GM12878 (cell line): Measurements from ENCODE around the gene NDE1. TPM values are rescaled to one million over a fixed set of nuclear protein-coding genes. Genes with fewer than 3 reads are reported as not detected.

Experiments used
- ATAC-seq: fragments of 200-7000 bp; cut with Tn5 transposase; 3 replicates; pipeline ENCODE4 v1.9.1; 2020; ENCODE audit warnings: mild to moderate bottlenecking, moderate library complexity
- BruUV-seq: library from RNA; stranded (reverse); fragments of 400-500 nt; replicated peaks from 2 replicates; lab custom pipeline; 2021; lab: Mats Ljungman, UMichigan
- CTCF ChIA-PET: fragments of 300-600 bp; sonication (Branson Sonifier 250); formaldehyde crosslinking; extraction: SDS; loops from one replicate; lab custom pipeline; 2021; ENCODE audit warnings: inconsistent platforms; lab: Yijun Ruan, JAX
- POLR2A ChIA-PET: fragments of 350-600 bp; formaldehyde crosslinking; extraction: SDS; loops from one replicate; lab custom pipeline; 2021; ENCODE audit warnings: inconsistent platforms; lab: Charles Lee
- RAD21 ChIA-PET: fragments of 300-600 bp; sonication (Branson Sonifier 250); formaldehyde crosslinking; loops from one replicate; lab custom pipeline; 2023; ENCODE audit warnings: antibody characterized with exemption; ENCODE audit not compliant: unreplicated experiment; lab: Charles Lee
- SMC1A ChIA-PET: fragments of 300-600 bp; sonication (Branson Sonifier 250); formaldehyde crosslinking; loops from one replicate; lab custom pipeline; 2023; ENCODE audit not compliant: unreplicated experiment, uncharacterized antibody; lab: Charles Lee
- DNase-seq: peaks from one replicate; pipeline ENCODE4 v3.0.0-alpha.2; 2011; ENCODE audit warnings: low read depth, low spot score
- FAIRE-seq: peaks from 3 replicates; lab custom pipeline; 2011; peaks lifted over from hg19 to GRCh38; lab: Jason Lieb, UNC
- H2AFZ ChIP-seq: 2 replicates; pipeline ENCODE4 v1.6.0; 2011; ENCODE audit warnings: low read depth, low read length, control low read depth; ENCODE audit not compliant: control insufficient read depth
- H3K27ac ChIP-seq: 2 replicates; pipeline ENCODE4 v1.5.1; 2011; ENCODE audit warnings: control low read depth; ENCODE audit not compliant: control insufficient read depth, insufficient read depth
- H3K27me3 ChIP-seq, 2 experiments: replicated peaks in 1 of 2; 2 replicates each; pipeline versions ENCODE4 v1.6.0 to v1.6.1; 2011; ENCODE audit warnings: low read length in 1 of 2; ENCODE audit not compliant: control insufficient read depth in 2 of 2, insufficient read depth in 2 of 2
- H3K36me3 ChIP-seq, 2 experiments: 2 replicates each; pipeline ENCODE4 v1.5.1; 2011; ENCODE audit warnings: low read length in 1 of 2; ENCODE audit not compliant: control insufficient read depth in 2 of 2, insufficient read depth in 2 of 2
- H3K4me1 ChIP-seq: 2 replicates; pipeline ENCODE4 v1.6.1; 2011; ENCODE audit warnings: mild to moderate bottlenecking, low read length, moderate library complexity, mixed read lengths; ENCODE audit not compliant: control insufficient read depth, insufficient read depth
- H3K4me2 ChIP-seq: 2 replicates; pipeline ENCODE4 v1.6.0; 2011; ENCODE audit warnings: control low read depth; ENCODE audit not compliant: control insufficient read depth, insufficient read depth
- H3K4me3 ChIP-seq: fragments of 200-600 bp; sonication (generic); 2 replicates; pipeline ENCODE4 v1.5.1; 2016
- H3K79me2 ChIP-seq: 2 replicates; pipeline ENCODE4 v1.6.0; 2011; ENCODE audit warnings: low read length; ENCODE audit not compliant: control insufficient read depth, insufficient read depth
- H3K9ac ChIP-seq: 2 replicates; pipeline ENCODE4 v1.8.0; 2011; ENCODE audit warnings: low read length, control low read depth, mixed read lengths; ENCODE audit not compliant: control insufficient read depth, insufficient read depth
- H3K9me3 ChIP-seq: replicated peaks from 3 replicates; pipeline ENCODE4 v1.5.1; 2011; ENCODE audit warnings: mild to moderate bottlenecking, low read length; ENCODE audit not compliant: control insufficient read depth, insufficient read depth
- H4K20me1 ChIP-seq: 2 replicates; pipeline ENCODE4 v1.6.0; 2011; ENCODE audit not compliant: control insufficient read depth, insufficient read depth
- CBX3 ChIP-seq: fragments of 200-600 bp; sonication (generic); IDR thresholded peaks from 2 replicates; pipeline ENCODE4 v1.6.1; 2016; ENCODE audit warnings: low read depth, borderline replicate concordance
- REST ChIP-seq: IDR thresholded peaks from 2 replicates; pipeline ENCODE4 v1.6.1; 2012; ENCODE audit warnings: mild to moderate bottlenecking, low read depth, low read length
- WGBS: methylation state at CpG from one replicate; pipeline ENCODE4 v1.1.6; 2016; ENCODE audit warnings: low lambda C conversion rate; ENCODE audit not compliant: insufficient replicate concordance, insufficient coverage; ENCODE audit errors: missing lambda C conversion rate; 5-methylcytosine and 5-hydroxymethylcytosine counted together
- in situ Hi-C: fragments of 300-500 bp; cut with MboI; formaldehyde crosslinking; loops from 9 replicates; pipeline ENCODE4 v1.14.3; 2018; ENCODE audit warnings: mixed read lengths
- intact Hi-C: fragments of 100-400 bp; cut with micrococcal nuclease; formaldehyde crosslinking; loops from one replicate; pipeline ENCODE4 v1.14.2; 2022; ENCODE audit not compliant: unreplicated experiment
- polyA plus RNA-seq, 11 experiments: library from polyadenylated mRNA; depleted of rRNA in 4 of 11; unstranded in 6 of 11; stranded (reverse) in 5 of 11; fragments of >200 nt; fragmentation: Nextera tagmentation in 4 of 11; fragmentation: Illumina TruSeq in 1 of 11; extraction: Ambion mirVana in 4 of 11; extraction: Trizol in 1 of 11; gene quantifications; 1 replicate in 1 of 11; 2 replicates in 10 of 11; pipeline versions ENCODE4 v1.2.1 to v1.2.3, GENCODE V29; 2011 to 2016; ENCODE audit warnings: inconsistent platforms in 2 of 11, missing spikeins in 2 of 11, low read depth in 1 of 11
- total RNA-seq, 4 experiments: library from RNA; depleted of rRNA in 3 of 4; stranded (reverse); fragments of >200 nt in 3 of 4; fragmentation: Illumina TruSeq in 1 of 4; extraction: Trizol in 1 of 4; gene quantifications; 2 replicates each; pipeline versions ENCODE4 v1.2.1 to v1.2.3, GENCODE V29; 2013 to 2021

NDE1 gene
- total and polyA plus RNA-seq, 10 of the 15 experiments (the other 5 are each of a cell fraction or from before 2014, with no cell fraction given), result 5.7 to 148 (median 87.8) TPM

DNA sequence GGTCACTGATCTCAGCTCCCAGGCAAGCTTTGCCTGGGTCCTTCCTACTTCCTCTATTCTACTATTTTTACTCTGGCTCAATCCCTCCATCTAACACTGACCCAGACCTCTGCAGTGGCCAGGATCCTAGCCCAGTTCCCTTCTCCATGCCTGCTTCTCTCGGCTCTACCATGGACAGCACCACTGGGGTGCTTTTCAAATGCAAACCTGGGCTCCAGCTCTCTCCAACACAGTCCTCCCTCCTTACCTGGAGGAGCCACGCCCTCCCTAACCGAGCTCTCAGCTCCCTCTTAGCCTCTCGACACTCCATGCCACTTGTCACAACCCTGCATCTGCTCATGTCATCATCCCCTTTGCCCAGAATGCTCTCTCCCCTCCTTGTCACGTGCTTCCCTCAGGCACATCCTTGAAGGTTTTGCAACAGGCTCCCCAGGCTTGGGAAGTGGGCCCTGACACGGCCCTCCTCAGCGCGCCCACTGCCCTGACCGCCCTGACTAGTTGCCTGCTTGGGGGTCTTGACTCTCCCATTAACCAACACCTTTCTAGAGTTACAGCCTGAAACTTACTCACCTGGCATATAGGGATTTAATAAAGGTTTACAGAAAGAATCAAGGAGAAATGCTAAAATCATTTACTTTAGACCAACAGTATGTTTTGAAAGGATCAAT, 48.7 kb upstream of the NDE1 start:
- H3K4me3 ChIP-seq, result no peak overlapping the region
- H4K20me1 ChIP-seq, result no peaks in the 10 kb centered on the region
- SMC1A ChIA-PET, result no interaction called here
- TF ChIP-seq CBX3, result no peak
- peak; percentile 57; the same call in 1 of the 2 replicates for TF ChIP-seq REST
- TF ChIP-seq, all 136 proteins: peak for 1
- intact Hi-C loops, result no loop called here
- no peak overlapping the region for H3K9ac ChIP-seq
- FAIRE-seq (no peak), DNase-seq (no peak), ATAC-seq (no peak)
- ChIA-PET CTCF (interaction anchor here (0.6 kb wide), 1 partner anchor 330 kb away, joined by 3 read pairs; no protein-coding TSS in a partner anchor), RAD21 (no interaction called here), POLR2A (no interaction called here)
- no peaks in the 10 kb centered on the region for H3K9me3 ChIP-seq
- H3K36me3 ChIP-seq, result peaks cover 33 to 49% of the 10 kb centered on the region in 2 experiments
- WGBS, result 90% methylated on average over 9 of the region's 9 CpGs
- in situ Hi-C loops, result no loop called here
- no peaks in the 10 kb centered on the region for H3K79me2 ChIP-seq
- H3K4me1 ChIP-seq, result no peaks in the 10 kb centered on the region
- H3K27me3 ChIP-seq, result no peaks in the 10 kb centered on the region
- H2AFZ ChIP-seq, result no peak overlapping the region
- H3K27ac ChIP-seq, result no peak overlapping the region
- H3K4me2 ChIP-seq, result no peak overlapping the region
- BruUV-seq, result no TSS peak
